Panc1 (cell line): ENCODE results near the gene BICD1. TPM values are rescaled to one million over a fixed set of nuclear protein-coding genes. Genes with fewer than 3 reads are reported as not detected.

Experiments
- ATAC-seq: fragments of 200-7000 bp; cut with Tn5 transposase; 2 replicates; pipeline ENCODE4 v1.9.1; 2020; ENCODE audit warnings: mild to moderate bottlenecking, moderate library complexity
- BruUV-seq: library from RNA; stranded (reverse); fragments of 400-500 nt; replicated peaks from 2 replicates; lab custom pipeline; 2021; lab: Mats Ljungman, UMichigan
- CTCF ChIA-PET: fragments of 300-600 bp; sonication (Branson Sonifier 250); formaldehyde crosslinking; loops from one replicate; lab custom pipeline; 2022; ENCODE audit warnings: antibody characterized with exemption; lab: Charles Lee
- POLR2A ChIA-PET: fragments of 300-600 bp; sonication (Branson Sonifier 250); formaldehyde crosslinking; loops from one replicate; lab custom pipeline; 2022; ENCODE audit warnings: antibody characterized with exemption; lab: Charles Lee
- DNase-seq: peaks from one replicate; pipeline ENCODE4 v3.0.0-alpha.2; 2010; ENCODE audit warnings: low read depth, low spot score
- H3K27ac ChIP-seq: 2 replicates; pipeline ENCODE4 v1.5.1; 2011; ENCODE audit warnings: mild to moderate bottlenecking, low read length, inconsistent platforms
- H3K27me3 ChIP-seq: fragments of 200-500 bp; sonication (Bioruptor generic); 2 replicates; pipeline ENCODE4 v1.6.0; 2014; ENCODE audit warnings: low read length, inconsistent platforms; ENCODE audit not compliant: control insufficient read depth, insufficient read depth
- H3K36me3 ChIP-seq: fragments of 200-500 bp; sonication (Bioruptor generic); 2 replicates; pipeline ENCODE4 v1.5.1; 2014; ENCODE audit warnings: inconsistent platforms, mild to moderate bottlenecking, low read length, moderate library complexity; ENCODE audit not compliant: control insufficient read depth, insufficient read depth
- H3K4me1 ChIP-seq: 2 replicates; pipeline ENCODE4 v1.5.1; 2011; ENCODE audit warnings: inconsistent platforms, mild to moderate bottlenecking, low read length, moderate library complexity; ENCODE audit not compliant: control insufficient read depth, insufficient read depth
- H3K4me3 ChIP-seq, 2 experiments: 2 replicates each; pipeline ENCODE4 v1.5.1; 2011 to 2012; ENCODE audit warnings: low read depth in 2 of 2, low read length in 2 of 2, mild to moderate bottlenecking in 2 of 2, inconsistent platforms in 1 of 2, moderate library complexity in 1 of 2
- H3K9me3 ChIP-seq: fragments of 200-500 bp; sonication (Bioruptor generic); 2 replicates; pipeline ENCODE4 v1.5.1; 2014; ENCODE audit warnings: low read depth, mild to moderate bottlenecking, inconsistent platforms, low read length, moderate library complexity; ENCODE audit not compliant: control insufficient read depth, insufficient read depth
- POLR2AphosphoS5 ChIP-seq: IDR thresholded peaks from 2 replicates; pipeline ENCODE4 v1.6.1; 2012; ENCODE audit warnings: mild to moderate bottlenecking, low read depth, low read length, moderate library complexity
- SIN3A ChIP-seq: IDR thresholded peaks from 2 replicates; pipeline ENCODE4 v1.6.1; 2012; ENCODE audit warnings: low read depth, mild to moderate bottlenecking, low read length, moderate library complexity, borderline replicate concordance; ENCODE audit not compliant: insufficient read depth
- TCF7L2 ChIP-seq: IDR thresholded peaks from 2 replicates; pipeline ENCODE4 v1.6.1; 2011; ENCODE audit warnings: mild to moderate bottlenecking, low read depth, low read length, inconsistent platforms
- in situ Hi-C: cut with HindIII; loops from 2 replicates; pipeline ENCODE4 v1.10.0; 2016; ENCODE audit warnings: low sequenced_read_pairs, low pct_unique_long_range_greater_than_20kb
- intact Hi-C: fragments of 100-400 bp; cut with micrococcal nuclease; formaldehyde crosslinking; loops from one replicate; pipeline ENCODE4 v1.10.0; 2022; ENCODE audit not compliant: unreplicated experiment
- total RNA-seq: library from RNA; stranded (reverse); gene quantifications from one replicate; pipeline ENCODE4 v1.2.1, GENCODE V29; 2021; ENCODE audit not compliant: unreplicated experiment
- TF ChIP-seq, protein P1 (sequence below): fragments of 450-650 bp; IDR thresholded peaks from 2 replicates; pipeline ENCODE4 v1.5.1; 2017; ENCODE audit warnings: mild to moderate bottlenecking
- TF ChIP-seq, protein P2 (sequence below), 2 experiments: IDR thresholded peaks; 2 replicates each; pipeline ENCODE4 v1.6.1; 2011 to 2012; ENCODE audit warnings: low read depth in 2 of 2, control low read depth in 1 of 2, low read length in 1 of 2, mild to moderate bottlenecking in 1 of 2, moderate library complexity in 1 of 2; ENCODE audit not compliant: insufficient read depth in 1 of 2

BICD1 gene
- total RNA-seq, 1 experiment from 2014 or later = 40.0 TPM

DNA sequence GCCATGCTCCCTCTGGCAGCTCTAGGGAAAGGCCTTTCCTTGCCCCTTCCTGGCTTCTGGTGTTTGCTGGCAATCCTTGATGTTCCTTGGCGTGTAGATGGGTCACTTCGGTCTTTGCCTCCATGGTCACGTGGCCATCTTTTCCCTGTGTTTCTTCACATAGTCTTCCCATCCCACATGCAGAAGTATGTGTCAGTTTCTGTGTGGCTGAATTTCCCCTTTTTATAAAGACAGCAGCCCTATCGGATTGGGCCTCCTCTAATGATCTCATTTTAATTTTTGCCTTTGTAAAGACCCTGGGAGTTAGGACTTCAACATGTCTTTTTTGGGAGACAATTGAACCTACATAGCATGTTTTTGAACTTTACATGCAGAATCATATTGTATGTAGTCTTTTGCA, 185.5 kb downstream of the BICD1 start:
- in situ Hi-C loops (no loop called here), intact Hi-C loops (no loop called here)
- CTCF ChIA-PET = no interaction called here
- BruUV-seq = no TSS peak
- no peaks in the 10 kb centered on the region for H3K36me3 ChIP-seq
- H3K9me3 ChIP-seq = no peaks in the 10 kb centered on the region
- H3K27me3 ChIP-seq = no peaks in the 10 kb centered on the region
- POLR2A ChIA-PET = no interaction called here
- H3K27ac ChIP-seq = no peak overlapping the region
- no peak overlapping the region for H3K4me3 ChIP-seq
- ATAC-seq = no peak
- DNase-seq = no peak
- no peaks in the 10 kb centered on the region for H3K4me1 ChIP-seq
- TF ChIP-seq, protein P1, sequence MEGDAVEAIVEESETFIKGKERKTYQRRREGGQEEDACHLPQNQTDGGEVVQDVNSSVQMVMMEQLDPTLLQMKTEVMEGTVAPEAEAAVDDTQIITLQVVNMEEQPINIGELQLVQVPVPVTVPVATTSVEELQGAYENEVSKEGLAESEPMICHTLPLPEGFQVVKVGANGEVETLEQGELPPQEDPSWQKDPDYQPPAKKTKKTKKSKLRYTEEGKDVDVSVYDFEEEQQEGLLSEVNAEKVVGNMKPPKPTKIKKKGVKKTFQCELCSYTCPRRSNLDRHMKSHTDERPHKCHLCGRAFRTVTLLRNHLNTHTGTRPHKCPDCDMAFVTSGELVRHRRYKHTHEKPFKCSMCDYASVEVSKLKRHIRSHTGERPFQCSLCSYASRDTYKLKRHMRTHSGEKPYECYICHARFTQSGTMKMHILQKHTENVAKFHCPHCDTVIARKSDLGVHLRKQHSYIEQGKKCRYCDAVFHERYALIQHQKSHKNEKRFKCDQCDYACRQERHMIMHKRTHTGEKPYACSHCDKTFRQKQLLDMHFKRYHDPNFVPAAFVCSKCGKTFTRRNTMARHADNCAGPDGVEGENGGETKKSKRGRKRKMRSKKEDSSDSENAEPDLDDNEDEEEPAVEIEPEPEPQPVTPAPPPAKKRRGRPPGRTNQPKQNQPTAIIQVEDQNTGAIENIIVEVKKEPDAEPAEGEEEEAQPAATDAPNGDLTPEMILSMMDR = no peak
- TF ChIP-seq TCF7L2 (no peak), POLR2AphosphoS5 (no peak), SIN3A (no peak)
- TF ChIP-seq, protein P2, sequence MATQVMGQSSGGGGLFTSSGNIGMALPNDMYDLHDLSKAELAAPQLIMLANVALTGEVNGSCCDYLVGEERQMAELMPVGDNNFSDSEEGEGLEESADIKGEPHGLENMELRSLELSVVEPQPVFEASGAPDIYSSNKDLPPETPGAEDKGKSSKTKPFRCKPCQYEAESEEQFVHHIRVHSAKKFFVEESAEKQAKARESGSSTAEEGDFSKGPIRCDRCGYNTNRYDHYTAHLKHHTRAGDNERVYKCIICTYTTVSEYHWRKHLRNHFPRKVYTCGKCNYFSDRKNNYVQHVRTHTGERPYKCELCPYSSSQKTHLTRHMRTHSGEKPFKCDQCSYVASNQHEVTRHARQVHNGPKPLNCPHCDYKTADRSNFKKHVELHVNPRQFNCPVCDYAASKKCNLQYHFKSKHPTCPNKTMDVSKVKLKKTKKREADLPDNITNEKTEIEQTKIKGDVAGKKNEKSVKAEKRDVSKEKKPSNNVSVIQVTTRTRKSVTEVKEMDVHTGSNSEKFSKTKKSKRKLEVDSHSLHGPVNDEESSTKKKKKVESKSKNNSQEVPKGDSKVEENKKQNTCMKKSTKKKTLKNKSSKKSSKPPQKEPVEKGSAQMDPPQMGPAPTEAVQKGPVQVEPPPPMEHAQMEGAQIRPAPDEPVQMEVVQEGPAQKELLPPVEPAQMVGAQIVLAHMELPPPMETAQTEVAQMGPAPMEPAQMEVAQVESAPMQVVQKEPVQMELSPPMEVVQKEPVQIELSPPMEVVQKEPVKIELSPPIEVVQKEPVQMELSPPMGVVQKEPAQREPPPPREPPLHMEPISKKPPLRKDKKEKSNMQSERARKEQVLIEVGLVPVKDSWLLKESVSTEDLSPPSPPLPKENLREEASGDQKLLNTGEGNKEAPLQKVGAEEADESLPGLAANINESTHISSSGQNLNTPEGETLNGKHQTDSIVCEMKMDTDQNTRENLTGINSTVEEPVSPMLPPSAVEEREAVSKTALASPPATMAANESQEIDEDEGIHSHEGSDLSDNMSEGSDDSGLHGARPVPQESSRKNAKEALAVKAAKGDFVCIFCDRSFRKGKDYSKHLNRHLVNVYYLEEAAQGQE (IDR thresholded peaks at IDR 0.05; ENCODE audit: insufficient read depth in 1 of 2, low read depth in 2 of 2, low read length in 1 of 2) = no peak

DNA sequence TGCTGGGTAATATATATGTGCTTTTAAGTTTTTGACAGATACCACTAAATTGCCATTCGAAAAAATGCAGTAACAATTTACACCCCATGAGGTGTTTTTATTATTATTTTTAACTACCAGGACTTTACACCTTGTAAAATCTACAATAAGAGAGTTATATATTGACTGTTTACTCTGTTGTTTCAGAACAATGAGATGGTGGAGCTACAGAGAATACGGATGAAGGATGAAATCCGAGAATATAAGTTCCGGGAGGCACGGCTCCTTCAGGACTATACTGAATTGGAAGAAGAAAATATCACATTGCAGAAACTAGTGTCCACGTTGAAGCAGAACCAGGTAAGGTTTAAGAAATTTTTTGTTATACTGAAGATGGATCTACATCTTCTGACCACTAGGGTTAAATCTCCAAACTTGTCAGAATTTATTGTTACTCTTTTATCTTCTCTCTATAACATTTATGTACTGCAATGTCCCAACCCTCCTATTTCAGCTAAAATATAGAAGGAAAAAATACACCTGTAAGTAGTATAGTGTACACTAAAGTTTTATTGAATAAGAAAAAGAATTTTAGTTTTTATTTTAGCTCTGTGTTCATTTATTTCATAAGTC, 187.3 kb downstream of the BICD1 start:
- BruUV-seq = no TSS peak
- Histone ChIP-seq H3K9me3 (no peaks in the 10 kb centered on the region), H3K36me3 (no peaks in the 10 kb centered on the region), H3K4me1 (no peaks in the 10 kb centered on the region), H3K27me3 (no peaks in the 10 kb centered on the region), H3K4me3 (no peak overlapping the region), H3K27ac (no peak overlapping the region)
- POLR2A ChIA-PET = interaction anchor here (0.6 kb wide), 1 partner anchor 7 kb away, joined by 4 read pairs; no protein-coding TSS in a partner anchor
- in situ Hi-C loops (no loop called here), intact Hi-C loops (no loop called here)
- ATAC-seq (no peak), DNase-seq (no peak)
- TF ChIP-seq, protein P2 (IDR thresholded peaks at IDR 0.05; ENCODE audit: insufficient read depth in 1 of 2, low read depth in 2 of 2, low read length in 1 of 2) = no peak
- no peak for TF ChIP-seq POLR2AphosphoS5
- no peak for TF ChIP-seq TCF7L2
- no peak for TF ChIP-seq SIN3A
- TF ChIP-seq, protein P1 = no peak; the same call in 1 of the 2 replicates
- CTCF ChIA-PET = interaction anchor here (0.7 kb wide), 1 partner anchor 598 kb away, joined by 6 read pairs; no protein-coding TSS in a partner anchor
